HG03280 (cell line): ENCODE measurements around the gene MAP1LC3A.
A peak's percentile ranks its signal among the peaks of the same experiment; 100 is the strongest.

ENCODE experiments used
- ATAC-seq: cut with Tn5 transposase; IDR thresholded peaks from one replicate; pipeline ENCODE4 v1.9.1; 2021; ENCODE audit warnings: mild to moderate bottlenecking, moderate library complexity; ENCODE audit not compliant: unreplicated experiment

The MAP1LC3A gene

DNA sequence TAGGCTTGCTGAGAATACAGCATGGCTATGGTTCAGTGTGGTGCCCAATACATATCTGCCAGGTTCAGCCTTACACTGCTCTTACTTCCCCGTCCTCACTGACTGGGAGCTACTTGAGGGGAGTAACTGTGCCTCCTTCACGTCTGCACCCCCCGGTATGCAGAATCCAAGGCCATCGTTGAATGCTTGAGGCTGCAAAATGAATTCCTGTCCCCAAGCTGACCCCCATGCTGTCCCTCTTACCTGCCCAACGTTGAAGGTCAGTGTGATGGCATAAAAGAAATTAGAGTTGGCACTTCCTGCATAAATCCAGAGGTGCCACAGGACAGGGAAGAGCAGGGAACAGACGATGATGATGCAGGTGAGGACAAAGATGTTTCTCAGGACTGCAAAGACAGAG lies 16.3 kb downstream of the MAP1LC3A start:
- ATAC-seq = no peak

DNA sequence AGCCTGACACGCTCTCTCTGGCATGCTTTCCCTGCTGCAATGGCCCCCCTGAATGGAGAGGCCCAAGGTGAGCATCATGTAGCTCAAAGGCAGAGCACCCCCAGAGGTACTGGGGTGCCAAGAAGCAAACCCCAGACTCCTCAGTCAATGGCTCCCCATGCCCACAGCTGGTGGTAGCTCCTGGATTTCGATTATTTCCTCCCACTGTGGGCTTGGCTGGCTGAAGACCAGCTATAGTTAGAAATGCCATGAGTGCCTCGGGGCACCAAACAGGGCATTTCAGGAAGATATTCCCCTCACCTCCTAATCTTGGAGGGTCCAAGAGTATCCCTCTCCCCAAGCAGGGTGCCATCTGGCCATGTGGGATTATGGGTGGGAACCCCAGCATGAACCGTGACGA lies 16.8 kb downstream of the MAP1LC3A start:
- no peak for ATAC-seq

DNA sequence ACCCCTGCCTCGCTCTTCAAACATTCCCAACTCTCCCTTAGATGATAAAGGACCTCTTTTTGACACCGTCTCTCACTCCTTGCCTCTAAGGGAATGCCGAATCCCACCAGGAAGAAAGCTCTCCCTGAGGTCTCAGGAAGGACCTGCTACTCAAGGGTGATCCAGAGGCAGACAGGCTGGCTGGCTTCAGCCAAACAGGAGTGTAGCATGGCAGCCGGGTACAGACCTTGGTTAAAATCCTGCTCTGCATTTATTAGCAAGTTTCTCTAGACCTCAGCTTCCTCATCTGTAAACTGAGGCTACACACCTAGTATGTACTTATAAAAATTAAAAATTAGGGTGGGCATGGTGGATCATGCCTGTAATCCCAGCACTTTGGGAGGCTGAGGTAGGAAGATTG lies 17.2 kb downstream of the MAP1LC3A start:
- no peak for ATAC-seq

DNA sequence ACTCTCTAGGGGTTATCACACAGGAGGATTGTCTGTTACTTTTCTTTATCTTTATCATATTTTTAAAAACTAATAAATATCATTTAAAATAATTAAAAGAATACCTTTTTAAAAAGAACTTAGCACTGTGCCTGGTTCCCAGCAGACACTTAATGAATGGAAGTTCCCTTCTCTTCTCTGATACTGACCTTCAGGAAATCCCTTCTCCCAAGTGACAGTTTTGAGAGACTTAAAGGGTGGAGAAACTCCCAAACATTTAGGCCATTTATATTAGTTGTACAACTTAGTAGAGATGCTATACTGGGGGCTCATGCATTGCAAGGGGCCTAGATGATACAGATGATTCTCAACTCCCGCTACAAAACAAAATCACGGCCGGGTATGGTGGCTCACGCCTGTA lies 18.5 kb downstream of the MAP1LC3A start:
- ATAC-seq = no peak

DNA sequence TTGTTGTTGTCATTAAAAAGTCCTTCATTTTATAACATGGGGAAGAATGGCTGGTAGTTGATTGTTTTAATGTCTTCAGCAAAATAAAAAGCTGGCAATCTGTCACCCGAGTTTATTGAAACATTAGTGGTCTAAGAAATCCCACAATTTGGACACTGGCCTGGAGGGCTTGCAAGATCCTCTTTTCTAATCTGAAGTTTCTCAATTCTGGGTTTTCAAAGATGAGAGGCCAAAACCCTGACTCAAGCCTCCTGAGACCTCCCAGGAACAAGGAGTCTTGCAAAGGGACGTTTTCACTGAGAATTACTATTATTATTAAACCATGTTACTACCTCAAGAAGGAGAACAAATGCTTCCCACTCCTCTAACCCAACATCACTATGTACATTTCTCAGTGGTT lies 19.5 kb downstream of the MAP1LC3A start:
- ATAC-seq = no peak

DNA sequence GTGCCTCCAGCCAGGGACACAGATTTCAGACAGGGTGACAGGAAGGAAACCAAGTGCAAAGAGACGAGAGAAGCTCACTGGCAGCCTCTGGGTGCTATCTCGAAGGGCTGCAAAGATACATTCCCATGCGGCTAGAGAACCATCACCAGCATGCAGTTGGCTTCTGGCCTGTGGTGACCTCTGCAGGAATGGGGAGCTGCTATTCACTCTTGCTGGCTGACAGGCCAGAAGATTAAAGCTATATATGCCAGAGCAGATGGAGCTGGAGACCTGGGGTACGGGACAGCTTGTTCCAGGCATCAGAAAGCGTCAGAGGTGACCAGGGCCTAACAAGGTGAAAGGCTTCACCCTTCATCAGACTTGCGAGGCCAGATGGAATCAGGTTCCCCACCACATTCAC lies 20.0 kb downstream of the MAP1LC3A start:
- no peak for ATAC-seq

DNA sequence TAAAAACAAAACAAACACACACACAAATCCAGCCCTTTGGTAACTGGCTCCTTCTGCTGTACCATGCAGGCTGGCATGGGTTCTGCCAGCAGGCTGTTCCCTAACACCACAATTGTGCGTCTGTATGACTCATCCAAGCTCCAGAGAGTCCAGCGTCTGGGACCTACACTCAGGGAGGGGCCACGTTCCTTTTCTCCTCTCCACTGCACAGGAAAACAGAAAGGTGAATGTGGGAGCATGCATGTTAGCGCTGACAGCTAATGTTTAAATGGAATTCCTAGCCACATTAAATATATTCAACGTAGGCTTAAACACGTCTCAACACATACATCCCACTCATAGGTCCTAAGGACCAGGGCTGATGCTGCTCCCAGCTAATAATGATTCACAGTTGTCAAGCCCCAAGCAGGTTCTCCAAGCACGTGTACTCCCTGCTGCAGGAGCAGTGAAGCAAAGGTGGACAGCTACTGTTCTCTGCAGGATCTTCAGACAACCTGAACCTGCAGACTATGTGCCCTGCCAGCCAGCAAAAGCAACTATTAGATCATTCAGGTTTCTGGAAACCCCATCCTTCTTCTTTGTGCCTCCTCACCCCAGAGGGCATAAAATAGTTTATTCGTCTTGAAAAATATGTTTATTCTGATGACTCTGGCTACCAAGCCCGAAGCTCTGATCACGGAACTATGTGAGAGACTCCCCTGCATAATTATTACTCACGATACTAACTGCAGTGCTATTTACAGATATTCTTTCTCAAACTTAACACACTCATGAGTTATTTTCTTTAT lies 20.9 kb downstream of the MAP1LC3A start:
- no peak for ATAC-seq

DNA sequence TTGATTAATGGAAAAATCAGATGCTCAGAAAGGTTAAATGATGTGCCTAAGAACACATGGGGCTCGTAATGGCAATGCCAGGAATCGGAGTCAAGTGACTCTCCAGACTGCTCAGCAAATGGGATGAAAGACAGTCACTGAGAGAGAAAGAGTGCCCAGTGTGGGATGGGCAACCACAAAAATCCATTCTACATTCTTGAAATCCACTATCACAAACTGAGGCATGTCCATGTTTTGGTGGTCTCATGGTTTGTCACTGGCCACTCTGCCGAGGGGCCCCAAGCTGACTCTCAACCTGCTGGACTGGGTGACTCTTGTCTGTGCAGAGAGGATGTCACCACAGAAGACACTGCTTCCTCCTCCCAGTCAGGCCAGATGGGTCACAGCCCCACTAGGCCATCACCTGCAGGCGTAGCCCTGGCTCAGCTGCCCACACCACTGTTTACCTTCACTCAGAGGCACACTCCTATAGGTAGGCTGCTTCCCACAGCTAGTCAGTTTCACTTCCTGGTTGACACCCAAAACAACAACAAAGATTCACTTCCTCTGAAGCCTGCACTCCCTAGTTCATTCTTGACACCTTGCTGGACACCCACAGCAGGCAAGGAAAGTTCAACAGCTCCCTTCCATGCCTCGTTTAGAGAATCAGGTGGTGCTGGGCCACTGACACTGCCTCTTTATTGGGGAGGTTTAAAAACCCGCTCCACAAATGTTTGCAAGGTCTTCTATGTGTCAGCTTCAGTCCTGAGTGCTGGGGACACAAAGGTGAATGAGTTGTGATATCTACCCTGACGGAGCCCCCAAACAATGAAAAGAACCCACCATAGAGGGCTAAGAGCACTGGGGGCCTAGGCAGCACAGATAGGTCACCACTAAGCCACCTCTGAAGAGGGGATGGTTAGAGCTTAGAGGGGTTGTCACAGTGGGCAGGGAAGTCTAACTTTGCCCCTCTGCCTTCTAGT lies 21.7 kb downstream of the MAP1LC3A start:
- ATAC-seq = peak; percentile 70

DNA sequence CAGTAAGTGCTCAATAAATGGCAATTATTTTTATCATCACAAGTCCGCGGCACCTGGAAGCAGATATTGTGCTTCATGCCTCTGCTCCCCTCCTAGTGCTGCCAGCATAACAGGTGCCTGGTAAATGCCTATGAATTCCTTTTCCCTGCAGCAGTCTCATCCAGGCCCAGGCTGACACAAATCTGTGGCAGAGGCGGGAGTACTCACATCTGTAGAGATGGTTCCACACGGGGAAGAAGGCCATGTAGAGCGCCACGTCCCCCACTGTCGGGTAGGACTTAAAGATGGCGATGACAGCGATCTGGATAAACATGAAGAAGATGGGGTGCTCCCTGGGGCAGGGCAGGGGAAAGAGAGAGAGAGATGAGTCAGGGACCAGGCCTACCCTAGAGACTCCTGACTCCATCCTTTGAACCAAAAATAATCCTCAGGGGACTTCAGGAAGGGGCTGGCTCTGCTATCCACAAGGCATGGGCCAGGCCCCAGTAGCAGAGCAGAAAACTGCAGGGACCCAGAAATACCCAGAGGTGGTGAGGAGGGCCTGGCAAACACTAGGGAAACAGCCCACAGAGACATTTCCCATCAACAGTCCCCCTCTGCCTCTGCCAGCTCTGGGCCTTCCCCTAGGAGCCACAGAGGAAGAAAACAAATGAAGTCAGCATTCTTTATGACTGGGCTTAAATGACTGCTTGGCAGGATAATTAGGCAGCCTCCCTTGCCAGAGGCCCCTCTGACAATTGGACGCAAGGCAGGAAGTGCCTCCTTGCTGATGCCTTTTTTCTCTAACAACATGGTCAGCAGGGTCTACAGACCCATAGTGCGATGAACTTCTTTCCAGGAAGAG lies 23.0 kb downstream of the MAP1LC3A start:
- no peak for ATAC-seq

DNA sequence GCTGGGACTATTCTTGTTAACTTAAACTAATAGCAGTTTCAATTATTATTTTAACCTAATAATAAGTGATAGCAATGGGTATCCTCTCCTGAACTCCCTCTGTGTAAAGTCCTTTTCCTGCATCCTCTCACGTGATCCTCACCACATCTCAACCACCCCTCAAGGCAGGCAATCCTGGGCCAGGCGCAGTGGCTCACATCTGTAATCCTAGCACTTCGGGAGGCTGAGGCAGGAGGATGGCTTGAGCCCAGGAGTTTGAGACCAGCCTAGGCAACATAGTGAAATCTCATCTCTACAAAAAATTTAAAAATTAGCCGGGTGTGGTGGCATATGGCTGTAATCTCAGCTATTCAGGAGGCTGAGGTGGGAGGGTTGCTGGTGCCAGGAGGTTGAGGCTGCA lies 23.7 kb downstream of the MAP1LC3A start:
- ATAC-seq = no peak

DNA sequence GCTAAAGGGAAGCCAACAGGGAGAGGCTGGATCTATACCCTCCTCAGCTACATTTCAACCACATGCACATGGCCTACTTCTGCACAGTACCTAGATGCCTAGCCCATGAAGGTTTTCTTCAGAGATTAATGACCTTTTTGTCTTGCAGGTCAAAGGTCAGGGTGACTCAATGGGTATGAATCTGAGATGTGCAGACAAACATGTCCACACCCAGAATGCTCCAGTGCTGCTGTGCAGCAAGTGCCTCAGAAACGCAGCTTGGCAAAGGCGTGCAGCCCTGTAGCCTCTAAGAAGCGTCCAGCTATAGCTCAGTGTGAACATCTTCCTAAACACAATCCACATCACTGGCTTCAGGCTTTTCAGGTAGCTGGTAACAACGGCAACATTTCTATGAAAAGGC lies 24.4 kb downstream of the MAP1LC3A start:
- ATAC-seq = no peak

DNA sequence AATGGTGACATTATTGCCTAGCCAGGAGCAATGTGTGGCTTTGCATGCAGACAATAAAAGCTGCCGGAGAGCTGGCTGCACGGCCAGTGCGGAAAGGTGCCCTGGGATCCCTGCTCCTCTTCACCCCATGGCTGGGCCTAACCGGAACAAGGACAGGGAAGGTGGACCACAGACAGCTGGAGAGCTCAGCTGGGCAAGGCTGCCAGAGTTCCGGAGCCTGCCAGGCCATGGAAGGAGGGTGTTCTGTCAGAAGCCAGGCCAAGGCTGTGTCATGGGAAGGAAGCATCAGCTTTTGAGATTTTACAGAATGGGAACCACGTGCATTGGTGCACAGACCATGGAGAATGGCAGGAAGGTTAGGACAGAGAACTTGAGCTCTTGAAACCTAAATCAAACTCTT lies 25.0 kb downstream of the MAP1LC3A start:
- ATAC-seq = no peak

DNA sequence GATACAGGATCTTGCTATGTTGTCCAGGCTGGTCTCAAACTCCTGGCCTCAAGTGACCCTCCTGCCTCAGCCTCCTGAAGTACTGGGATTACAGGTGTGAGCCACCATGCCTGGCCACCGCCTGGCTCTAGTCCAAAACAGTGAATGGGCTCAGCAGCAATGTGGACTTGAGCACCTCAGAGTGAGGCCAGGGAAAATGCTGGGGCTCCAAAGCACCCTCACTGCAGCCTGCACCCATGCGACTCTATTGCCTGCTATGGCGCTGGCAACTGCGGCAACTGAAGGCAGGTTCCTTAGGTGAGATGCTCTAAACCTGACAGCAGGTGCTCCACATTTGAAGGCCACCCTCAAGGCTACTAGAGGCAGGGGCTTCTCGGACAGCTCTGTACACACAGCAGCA lies 26.5 kb downstream of the MAP1LC3A start:
- no peak for ATAC-seq

DNA sequence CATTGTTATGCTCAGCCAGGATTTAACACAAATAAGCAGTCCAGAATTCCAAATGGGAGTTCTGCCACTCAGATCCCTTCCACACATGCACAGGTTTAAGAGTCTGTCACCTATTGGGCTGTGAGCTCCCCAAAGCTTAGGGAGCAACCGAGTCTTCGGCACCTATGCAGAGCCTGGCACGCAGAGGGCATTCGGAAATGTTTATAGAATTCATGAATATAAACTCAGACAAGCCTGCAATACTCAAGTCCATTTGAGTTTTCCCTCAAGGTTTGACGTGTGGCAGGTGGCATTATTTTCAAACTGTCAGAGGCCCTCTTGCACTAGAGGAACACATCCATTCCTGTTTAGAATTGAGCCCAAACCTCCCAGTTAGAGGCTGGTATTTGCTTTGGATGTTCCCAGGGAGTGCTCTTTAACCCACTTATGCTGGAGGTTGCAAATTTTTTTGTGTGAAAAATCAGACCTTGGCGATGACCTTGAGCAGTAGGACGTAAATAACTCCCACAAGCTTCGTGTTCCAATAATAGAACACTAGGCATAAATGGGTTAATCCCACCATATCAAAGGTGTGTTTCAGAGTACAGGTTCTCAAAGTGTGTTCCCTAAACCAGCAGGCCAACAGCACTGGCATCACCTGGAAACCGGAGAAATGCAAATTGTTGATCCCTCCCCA lies 28.1 kb downstream of the MAP1LC3A start:
- ATAC-seq = no peak

DNA sequence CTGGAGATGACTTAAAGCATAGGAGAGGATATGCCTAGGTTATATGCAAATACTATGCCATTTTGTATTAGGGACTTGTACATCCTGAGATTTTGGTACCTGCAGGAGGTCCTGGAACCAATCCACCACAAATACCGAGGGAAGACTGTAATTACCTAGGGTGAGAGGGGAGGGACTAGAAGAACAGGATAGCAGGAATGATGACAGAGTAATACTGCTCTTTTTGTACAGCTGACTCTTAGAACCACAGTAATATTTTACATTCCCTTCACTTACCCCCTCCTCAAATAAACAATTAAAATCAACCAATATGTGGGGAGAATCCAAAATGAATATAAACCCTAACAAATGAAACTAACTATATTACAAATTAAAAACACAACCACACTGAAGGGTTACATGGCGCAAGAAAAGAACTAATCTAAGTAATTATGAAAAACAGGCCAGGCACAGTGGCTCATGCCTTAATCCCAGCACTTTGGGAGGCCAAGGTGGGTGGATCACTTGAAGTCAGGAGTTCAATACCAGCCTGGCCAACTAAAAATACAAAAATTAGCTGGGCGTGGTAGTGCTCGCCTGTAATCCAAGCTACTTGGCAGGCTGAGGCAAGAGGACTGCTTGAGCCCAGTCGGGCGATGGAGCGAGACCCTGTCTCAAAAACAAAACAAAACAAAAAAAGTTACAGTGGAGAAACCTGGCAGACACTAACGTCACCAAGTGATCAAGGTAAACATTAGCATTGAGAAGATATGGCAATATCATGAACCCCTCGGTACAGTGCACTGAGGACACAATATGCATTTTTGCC lies 37.1 kb downstream of the MAP1LC3A start:
- no peak for ATAC-seq

DNA sequence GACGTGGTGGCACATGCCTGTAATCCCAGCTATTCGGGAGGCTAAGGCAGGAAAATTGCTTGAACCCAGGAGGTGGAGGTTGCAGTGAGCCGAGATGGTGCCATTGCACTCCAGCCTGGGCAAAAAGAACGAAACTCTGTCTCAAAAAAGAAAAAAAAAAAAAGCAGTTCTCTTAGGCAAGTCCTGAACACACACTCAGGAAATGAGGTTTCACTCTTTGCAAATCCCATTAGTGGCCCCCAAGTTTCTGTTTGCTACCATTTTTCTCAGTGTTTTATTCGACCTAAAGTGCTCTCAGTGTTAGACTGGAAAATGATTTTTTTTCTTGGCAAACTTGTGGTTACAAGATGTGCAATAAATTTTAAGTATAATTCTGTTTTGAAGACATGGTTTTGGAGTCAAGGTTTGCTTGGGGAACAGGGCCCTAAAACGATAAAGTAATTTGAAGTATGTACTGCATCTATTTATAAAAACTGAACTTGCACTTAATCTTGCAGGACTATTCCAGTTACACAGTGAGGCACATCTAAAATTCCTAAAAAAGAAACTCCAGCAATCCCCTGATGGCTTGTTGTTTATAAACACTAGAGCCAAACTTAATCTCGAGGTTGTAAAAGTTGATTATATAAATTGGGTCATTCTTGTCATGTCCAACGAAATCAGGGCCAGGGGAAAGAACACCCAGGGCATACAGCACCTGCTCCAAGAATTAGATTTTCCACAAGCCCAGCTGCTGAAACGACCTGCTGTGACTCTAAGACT lies 42.6 kb downstream of the MAP1LC3A start:
- ATAC-seq = no peak

DNA sequence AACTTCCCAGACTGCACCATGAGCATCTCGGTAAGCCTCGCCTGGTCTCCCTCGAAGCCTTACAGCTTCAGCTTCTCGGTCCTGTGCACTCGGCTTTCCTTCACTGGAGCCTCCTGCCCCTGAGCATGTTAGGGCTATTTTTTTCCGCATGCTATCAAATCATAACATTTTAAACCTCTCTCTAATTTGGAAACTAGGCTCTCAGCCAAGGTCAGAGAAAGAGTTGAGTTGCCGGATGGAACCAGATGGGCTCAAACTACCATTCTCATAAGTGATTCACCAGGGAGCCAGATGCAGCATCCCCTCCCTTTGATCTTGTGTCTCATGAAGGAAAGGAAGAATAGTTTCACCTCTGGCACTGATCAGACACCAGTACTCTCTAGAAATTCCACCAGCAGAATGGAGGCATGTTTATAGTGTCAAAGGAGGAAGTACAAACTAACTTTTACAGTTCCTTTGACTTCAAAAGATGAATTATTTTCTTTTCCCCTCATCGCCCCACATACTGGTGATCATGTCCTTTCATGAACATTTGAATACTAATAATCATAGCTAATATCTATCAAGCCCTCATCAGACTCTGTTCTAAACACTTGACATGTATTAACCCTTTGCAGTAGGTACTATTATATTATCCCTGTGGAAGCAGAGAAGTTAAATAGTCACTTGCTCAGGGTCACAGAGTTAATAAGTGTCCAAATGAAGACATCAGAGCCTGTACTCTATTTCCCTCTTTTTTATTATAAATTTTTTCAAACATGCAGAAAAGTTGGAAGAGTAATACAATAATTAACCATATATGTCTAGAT lies 46.7 kb downstream of the MAP1LC3A start:
- ATAC-seq = no peak

DNA sequence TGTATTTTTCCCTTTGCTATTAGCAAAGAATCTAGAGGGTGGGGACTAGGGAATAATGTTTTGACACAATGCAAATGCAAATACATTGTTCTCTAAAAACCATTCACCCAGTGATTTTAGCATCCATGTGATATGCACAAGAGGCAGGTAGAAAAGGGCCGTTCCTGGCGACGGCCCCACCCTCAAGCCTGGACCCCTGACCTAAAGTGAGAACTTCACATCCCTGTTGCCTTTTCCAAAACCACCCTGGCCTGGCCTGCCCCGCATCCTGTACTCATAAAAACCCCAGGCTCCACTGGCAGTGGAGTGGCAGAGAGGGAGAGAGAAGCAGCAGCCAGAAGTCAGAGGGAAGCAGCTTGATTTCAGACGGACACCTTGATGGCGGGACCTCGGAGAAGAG lies 48.5 kb downstream of the MAP1LC3A start:
- ATAC-seq = no peak
